ENCODE data around the gene GALR3.

GALR3 gene

DNA sequence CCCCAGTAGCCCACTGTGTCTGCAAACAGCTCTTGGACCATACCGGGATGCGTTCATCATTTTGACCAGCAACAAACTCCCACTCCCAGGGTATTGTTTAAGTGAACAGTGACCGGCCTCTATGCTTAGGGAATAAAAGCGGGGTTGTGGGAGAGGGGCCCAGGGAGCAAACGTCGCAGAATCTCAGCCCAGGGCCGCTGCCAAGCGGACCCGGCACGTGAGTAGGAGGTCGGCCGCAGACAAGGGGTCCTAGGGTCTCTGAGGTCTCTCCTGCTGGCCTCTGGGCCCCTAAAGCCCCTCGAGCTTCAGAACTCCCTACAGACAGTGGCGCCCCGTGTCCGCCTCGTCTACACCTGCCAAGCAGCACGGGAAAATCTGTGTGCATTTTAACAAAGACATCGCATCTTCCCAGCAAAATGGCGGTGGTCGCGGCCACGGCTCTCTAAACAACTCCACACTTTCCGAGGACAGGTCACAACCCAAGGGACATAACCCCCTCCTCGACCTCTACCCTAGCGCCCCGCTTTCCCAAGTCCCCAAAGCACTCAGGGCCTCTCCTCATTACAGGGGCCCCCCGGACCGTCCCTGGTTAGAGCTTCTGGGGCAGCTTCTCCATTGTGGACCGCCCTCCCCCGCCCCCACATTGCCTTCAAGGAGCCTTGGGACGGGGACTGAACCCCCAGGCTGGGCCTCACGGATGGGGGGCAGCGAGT, 19.4 kb upstream of the GALR3 start:
- no peak for DNase-seq (ENCODE audit: low read depth in 2 of 2)

DNA sequence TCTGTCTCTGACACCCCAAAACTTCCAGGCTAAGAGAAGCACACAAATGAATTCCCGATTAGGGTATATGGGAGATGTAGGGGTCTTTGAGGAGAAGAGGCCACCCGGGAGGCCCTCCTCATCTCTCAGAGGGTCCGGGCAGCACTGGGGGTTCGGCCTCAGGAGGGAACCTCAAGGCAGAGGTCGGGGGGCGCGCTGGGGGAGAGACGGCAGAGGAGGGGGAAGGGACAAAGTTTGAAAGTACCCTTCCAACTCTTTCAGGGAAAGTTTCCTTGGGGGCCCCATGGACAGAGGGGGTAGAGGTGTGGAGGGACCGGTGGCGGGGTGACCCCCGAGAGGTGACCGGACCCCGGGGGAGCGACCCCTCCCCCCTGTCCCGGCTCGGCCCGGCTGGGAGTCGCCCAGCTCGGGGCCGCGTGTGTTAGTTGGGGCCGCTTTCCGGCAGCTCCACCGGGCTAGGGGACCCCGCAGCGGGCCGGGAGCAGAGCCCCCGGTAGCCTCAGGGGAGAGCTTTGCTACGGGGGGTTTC, 18.8 kb upstream of the GALR3 start:
- no peak for DNase-seq (ENCODE audit: low read depth in 2 of 2)

DNA sequence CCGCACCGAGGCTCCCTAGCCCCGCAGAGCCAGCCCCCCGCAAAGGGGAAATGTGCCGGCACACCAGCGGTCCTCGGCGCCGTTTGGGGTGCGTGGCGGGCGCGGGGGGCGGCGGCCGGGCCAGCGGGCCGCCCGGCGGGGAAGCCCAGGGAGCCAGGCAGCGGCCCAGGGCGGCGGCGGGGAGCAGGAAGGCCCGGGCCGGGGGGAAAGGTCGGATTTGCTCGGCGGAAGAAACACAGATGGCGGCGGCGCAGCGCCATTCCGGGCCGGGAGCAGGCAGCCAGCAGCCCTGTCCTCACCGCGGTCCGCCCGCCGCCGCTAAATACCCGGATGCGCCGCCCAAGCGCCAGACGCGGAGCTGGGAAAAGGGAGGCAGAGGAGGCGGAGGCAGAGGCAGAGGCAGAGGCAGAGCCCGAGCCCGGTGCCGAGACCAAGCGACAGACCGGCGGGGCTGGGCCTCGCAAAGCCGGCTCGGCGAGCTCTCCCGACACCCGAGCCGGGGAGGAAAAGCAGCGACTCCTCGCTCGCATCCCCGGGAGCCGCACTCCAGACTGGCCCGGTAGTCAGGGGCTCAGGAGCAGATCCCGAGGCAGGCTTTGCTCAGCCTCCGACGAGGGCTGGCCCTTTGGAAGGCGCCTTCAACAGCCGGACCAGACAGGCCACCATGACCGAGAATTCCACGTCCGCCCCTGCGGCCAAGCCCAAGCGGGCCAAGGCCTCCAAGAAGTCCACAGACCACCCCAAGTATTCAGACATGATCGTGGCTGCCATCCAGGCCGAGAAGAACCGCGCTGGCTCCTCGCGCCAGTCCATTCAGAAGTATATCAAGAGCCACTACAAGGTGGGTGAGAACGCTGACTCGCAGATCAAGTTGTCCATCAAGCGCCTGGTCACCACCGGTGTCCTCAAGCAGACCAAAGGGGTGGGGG, 18.0 kb upstream of the GALR3 start:
- DNase-seq (ENCODE audit: low read depth in 2 of 2): peak; percentile 66 to 69

DNA sequence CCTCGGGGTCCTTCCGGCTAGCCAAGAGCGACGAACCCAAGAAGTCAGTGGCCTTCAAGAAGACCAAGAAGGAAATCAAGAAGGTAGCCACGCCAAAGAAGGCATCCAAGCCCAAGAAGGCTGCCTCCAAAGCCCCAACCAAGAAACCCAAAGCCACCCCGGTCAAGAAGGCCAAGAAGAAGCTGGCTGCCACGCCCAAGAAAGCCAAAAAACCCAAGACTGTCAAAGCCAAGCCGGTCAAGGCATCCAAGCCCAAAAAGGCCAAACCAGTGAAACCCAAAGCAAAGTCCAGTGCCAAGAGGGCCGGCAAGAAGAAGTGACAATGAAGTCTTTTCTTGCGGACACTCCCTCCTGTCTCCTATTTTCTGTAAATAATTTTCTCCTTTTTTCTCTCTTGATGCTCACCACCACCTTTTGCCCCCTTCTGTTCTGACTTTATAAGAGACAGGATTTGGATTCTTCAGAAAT, 17.3 kb upstream of the GALR3 start:
- DNase-seq (ENCODE audit: low read depth in 2 of 2): no peak

DNA sequence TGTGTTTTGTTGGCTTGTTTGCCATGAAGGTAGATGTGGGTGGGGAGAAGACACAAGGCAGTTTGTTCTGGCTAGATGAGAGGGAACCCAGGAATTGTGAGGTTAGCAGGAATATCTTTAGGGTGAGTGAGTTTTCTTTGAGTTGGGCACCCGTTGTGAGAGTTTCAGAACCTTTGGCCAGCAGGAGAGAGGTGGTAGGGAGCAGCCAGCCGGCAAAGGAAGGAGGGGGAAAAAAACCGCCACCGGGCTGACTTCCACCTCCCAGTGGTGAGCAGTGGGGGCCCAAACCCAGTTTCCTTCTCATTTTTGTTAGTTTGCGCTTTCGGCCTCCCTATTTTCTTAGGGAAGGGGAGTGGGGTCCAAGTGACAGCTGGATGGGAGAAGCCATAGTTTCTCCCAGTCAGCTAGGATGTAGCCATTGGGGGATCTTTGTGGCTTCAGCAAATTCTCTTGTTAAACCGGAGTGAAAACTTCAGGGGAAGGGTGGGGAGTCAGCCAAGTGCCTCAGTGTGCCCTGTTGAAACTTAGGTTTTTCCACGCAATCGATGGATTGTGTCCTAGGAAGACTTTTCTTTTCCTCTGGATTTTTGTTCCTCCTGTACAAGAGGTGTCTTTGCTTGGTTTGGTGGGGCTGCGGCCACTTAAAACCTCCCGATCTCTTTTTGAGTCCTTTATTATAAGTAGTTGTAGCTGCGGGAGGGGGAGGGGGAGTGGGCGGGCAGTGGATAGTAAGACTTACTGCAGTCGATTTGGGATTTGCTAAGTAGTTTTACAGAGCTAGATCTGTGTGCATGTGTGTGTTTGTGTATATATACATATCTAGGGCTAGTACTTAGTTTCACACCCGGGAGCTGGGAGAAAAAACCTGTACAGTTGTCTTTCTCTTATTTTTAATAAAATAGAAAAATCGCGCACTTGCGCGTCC, 16.5 kb upstream of the GALR3 start:
- no peak for DNase-seq (ENCODE audit: low read depth in 2 of 2)

DNA sequence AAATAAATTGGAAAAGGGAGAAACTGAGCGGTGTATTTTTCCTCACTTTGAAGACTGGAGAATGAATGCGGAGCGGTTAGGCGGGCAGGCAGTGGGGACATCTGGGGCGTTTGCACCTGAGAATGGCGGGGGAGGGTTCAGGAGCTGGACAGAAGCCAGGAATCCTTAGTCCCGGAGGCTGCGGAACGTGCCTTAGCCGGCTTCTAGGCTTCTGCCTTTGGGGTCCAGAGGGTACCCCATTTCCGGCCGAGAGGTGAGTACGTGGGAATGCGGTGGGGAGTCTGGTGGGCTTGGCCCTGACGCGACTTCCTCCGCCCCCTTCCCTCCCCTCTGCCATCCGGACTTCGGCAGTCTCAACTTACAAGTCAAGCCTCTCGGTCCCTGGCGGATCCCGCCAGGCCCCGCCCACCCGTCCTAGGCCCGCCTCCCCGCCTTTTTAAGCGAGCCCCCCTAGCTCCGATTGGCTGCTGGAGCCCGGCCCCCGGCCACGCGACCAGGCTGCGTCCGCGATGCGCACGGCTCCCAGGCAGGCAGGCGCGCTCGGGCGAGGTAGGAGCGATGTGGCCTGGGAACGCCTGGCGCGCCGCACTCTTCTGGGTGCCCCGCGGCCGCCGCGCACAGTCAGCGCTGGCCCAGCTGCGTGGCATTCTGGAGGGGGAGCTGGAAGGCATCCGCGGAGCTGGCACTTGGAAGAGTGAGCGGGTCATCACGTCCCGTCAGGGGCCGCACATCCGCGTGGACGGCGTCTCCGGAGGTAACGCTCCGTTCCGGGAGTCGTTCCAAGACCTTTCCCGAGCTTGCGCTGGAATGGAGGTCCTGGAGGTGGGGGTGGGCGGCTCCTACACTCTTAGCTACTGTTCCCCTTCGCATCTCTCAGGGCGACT, 15.5 kb upstream of the GALR3 start, which contains the start of gene GCAT:
TSS of gene GCAT (plus strand) at position 525 of the 884 bp plus-strand sequence. CDS start at position 559, 34 bp downstream.
- DNase-seq (ENCODE audit: low read depth in 2 of 2): peak; percentile 87 to 92

DNA sequence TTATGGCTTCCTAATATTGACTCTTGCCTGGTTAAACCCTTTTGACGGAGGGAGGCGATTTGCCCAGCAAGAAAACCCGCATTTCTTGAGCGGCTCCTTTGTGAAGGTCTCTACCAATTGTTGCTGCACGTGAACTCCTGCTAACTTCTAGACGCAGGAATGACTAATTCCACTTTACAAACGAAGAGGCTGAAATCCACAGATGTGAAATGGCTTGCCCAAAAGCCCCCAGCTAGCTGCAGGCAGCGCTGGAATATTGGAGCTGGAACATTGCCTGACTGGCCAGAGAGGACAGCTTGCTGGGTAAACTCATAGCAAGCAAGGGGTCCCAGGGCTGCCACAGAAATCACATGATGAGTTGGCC, 14.9 kb upstream of the GALR3 start:
- no peak for DNase-seq (ENCODE audit: low read depth in 2 of 2)

DNA sequence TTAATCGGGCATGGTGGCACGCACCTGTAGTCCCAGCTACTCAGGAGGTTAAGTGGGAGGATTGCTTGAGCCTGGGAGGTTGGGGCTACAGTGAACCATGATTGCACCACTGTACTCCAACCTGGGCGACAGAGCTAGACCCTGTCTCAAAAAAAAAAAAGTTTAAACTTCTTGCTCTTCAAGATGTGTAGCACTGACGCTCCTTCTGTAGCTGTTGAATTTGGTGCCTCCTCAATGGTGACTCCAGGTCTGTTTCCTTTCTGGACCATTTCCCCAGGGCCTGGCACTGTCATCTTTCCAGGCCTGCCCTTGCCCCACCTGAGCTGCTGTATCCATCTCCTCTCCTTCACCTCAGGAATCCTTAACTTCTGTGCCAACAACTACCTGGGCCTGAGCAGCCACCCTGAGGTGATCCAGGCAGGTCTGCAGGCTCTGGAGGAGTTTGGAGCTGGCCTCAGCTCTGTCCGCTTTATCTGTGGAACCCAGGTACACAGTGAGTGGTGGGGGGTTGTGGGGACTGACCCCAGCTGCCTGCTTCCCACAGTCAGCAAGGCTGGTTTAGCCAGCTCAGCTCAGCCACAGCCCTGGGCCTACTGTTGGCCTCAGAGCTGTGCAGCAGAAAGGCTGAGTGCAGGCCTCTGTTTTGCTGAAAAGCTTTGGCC, 13.4 kb upstream of the GALR3 start:
- no peak for DNase-seq (ENCODE audit: low read depth in 2 of 2)

DNA sequence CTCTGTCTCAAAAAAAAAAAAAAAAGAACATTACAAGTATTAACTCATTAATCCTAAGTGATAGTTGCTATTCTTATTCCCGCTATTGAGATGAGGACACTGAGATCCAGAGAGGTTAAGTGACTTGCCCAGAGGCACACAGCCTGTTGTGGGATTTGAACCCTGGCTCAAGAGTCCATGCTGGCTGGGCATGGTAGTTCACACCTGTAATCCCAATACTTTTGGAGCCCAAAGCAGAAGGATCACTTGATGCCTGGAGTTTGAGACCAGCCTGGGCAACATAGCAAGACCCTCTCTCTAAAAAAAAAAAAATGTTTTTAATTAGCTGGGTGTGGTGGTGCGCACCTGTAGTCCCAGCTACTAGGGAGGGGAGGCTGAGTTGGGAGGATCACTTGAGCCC, 11.3 kb upstream of the GALR3 start:
- no peak for DNase-seq (ENCODE audit: low read depth in 2 of 2)

DNA sequence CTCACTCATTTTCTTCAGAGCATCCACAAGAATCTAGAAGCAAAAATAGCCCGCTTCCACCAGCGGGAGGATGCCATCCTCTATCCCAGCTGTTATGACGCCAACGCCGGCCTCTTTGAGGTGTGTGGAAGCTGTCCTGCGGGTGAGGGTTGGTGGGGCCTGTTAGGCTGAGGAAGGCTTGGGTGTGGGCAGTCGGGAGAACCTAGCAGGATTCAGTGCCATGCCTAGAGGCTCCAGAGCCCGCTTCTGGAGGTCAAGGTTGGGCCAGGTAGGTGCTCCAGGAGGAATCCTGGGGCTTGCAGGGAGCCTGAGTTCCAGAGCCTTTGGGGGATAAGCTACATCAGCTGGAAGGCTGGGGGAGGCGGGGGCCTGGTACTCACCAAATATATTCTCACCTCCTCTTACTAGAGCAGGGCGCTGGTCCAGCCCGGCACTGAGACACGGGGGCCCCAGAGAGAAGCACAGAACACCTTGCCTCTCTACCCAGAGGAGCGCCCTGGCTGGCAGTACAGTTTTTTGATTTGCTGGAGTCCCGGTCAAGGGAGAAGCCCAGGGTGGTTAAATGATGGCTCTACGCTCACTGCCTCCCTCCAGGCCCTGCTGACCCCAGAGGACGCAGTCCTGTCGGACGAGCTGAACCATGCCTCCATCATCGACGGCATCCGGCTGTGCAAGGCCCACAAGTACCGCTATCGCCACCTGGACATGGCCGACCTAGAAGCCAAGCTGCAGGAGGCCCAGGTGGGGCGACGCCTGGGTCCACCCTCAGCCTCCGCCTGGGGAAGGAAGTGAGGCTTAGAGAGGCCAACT, 10.1 kb upstream of the GALR3 start:
- DNase-seq (ENCODE audit: low read depth in 2 of 2): no peak

DNA sequence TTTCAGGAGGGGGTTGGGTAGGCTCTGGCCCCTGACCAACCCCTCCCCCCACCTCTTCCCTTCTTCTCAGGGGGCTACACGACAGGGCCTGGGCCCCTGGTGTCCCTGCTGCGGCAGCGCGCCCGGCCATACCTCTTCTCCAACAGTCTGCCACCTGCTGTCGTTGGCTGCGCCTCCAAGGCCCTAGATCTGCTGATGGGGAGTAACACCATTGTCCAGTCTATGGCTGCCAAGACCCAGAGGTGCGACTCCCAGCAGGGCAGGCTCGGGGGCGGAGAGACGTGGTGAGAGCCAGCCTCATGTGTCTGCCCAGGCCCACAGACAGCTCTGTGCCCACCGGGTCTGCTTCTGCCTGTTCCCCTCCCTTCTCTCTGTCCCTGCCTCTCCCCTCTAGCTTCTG, 7.6 kb upstream of the GALR3 start:
- no peak for DNase-seq (ENCODE audit: low read depth in 2 of 2)

DNA sequence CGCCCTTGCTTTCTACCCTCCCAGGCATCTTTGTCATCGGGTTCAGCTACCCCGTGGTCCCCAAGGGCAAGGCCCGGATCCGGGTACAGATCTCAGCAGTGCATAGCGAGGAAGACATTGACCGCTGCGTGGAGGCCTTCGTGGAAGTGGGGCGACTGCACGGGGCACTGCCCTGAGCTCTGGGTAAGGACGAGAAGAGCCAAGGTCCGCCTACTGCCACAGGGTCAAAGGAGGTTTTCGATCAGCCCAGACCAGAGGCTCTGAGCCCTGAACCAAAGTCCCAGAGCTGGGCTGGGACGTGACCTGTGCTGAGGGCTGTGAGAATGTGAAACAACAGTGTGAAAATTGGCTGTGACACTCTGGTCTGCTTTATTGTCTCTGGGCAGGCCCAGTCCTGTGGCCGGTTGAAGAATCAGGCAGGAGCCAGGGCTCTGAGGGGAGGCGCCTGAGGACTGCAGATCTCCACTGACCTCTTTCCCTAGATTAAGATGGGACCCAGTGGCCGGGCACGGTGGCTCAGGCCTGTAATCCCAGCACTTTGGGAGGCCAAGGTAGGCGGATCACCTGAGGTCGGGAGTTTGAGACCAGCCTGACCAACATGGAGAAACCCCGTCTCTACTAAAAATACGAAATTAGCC, 6.5 kb upstream of the GALR3 start:
- no peak for DNase-seq (ENCODE audit: low read depth in 2 of 2)

DNA sequence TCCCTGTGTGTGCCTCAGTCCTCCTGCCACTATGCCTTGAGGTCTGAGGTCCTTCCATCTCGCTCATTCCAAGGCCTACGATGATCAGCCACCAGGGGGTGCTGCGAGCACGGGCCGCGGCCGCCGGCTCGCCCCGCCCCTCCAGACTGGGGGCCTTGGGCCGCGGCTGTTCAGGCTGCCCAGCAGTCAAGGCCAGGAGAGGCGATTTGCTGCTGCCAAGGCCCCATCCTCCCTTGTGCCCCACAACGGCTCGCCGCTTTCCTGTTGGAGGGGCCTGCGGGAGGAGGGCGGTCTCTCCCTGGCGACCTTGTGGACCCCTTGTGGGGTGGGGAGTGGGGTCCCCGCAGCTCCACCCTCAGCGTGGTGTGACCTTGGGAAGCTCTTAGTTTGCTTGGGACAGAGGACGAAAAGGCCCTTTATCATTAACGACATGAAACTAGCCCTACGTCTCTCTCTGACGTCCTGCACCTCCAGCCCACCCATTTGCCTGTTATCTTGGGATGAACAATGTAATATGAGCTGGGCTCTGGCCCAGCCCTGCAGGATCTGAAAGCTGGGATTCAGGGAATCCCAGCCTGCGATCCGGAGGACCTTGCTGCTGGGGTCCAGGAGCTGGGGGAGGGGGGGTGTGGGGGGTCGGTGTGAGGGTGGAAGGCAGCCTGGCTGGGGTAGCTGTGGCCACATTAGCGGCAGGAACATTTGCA, 5.3 kb upstream of the GALR3 start:
- DNase-seq (ENCODE audit: low read depth in 2 of 2): peak; percentile 58 to 76

DNA sequence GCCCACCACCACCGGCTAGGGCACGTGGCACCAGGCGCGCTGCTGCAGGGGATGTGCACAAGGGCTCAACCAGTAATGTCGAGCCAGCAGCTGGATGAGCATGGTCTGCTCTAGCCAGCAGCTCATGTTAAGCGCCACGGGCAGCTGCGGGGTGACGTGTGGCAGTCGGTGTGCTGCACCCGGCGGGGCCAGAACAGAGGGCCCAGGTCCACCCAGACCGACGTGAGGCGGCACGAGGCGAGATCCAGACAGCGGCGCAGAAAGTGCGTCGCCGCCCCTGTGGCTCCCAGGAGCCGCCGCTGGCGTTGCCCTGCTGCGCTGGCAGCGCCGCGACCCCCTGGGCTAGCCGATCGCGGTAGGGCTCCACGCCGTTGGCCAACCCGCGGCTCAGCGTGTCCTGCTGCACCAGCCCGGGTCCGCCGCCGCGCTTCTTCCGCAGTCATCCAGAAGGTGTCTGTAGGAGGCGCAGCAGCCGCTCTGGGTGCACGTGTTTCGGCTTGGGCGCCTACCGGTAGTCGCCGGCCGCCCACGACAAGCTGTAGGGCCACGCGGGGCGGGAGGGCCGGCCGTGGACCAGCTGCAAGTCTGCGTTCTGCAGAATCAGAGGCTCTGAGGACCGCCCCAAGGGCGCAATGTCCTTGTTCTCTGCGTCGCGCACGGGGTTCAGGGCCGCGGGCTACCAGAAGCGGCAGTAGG, 4.6 kb upstream of the GALR3 start:
- peak; percentile 53 to 64 for DNase-seq (ENCODE audit: low read depth in 2 of 2)

DNA sequence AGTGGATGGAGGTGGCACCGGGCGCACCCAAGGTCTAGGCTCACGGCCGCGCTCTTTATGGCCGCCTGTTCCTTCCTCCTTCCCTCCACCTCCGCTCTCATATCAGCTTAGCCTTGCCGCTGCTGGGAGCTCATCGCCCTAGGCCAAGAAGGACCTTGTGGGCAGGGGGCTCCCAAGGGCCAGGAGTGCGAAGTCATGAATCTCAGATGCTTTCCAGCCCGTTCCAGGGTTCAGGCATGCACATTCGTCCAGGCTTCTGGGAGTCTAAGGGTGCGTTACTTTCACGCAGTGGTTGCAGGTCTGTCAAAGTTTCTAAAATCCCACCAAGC, 4.1 kb upstream of the GALR3 start:
- DNase-seq (ENCODE audit: low read depth in 2 of 2): no peak

DNA sequence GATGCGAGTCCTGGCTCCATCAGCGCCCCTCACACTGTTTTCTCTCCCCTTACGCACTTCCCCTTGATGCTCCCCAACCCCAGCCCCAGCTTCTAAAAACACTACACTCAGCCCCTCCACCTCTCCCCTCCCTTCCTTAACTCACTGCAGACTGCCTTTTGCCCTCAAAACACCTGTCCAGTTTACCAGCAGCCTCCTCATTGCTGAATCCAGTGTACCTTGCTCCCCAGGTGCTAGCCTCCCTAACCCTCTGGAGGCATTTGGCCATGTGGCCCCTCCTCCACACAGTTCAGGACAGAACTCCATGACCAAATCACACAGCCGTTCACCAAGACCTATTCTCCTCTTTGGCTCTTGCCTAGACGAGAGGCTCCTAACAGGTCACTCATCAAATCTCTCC, 2.8 kb upstream of the GALR3 start:
- DNase-seq (ENCODE audit: low read depth in 2 of 2): no peak

DNA sequence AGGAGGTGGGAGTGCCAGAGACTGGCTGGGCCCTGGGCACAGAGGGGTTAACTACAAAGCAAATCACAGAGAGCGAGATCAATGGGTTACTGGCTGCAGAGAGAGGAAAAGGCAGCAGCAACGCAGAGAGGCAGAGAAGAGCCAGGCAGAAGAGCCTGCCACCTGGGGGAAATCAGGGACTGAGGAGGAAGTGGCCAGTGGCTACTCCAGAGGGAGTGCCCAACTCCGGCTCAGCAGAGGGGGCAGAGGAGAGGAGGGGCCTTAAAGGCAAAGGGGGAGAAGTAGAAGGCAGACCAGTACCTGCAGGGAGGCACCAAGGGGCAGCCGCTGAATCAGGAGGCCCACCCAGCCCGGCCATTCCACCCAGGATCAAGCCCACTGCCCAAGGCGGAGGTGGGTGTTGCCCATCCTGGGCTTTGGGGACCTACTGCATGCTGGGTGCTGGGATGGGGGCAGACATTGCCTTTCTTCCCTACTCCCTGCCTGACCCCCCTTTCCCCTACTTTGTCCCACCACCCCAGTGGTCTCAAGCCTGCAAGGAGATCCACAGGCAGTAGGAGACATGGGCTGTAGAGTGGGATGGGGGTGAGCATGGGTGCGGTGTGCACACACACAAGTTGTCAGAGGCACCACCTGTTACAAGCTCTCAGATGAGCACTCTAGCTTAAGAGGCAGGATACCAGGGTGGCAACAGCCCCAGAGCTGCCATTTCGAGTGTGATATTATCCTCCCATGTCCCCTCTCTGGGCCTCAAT, 926 bp upstream of the GALR3 start:
- DNase-seq (ENCODE audit: low read depth in 2 of 2): no peak

All from stimulated activated CD4-positive, alpha-beta T cell treated with anti-CD3 and anti-CD28 coated beads, Interleukin-15, amount 100 ng/mL, for 48 hours (primary cell).